ENCODE measurements around the gene IRS1.

GRCh38 chr2:226839161-226839560, 39.5 kb upstream of the IRS1 start:
- TF ChIP-seq CTCF (optimal IDR thresholded peaks at IDR 0.05 in 1 of 3, IDR thresholded peaks at IDR 0.05 in 1 of 3, conservative IDR thresholded peaks at IDR 0.05 in 1 of 3; ENCODE audit: extremely low read depth in 1 of 3, insufficient read depth in 2 of 3, low read length in 3 of 3): no peak
- no peak for TF ChIP-seq EZH2 (IDR thresholded peaks at IDR 0.05; ENCODE audit: low read length)

Data from keratinocyte (primary cell).